NCI-H2081 treated with DMSO at 0.1 percent for 48 hours (cell line): ENCODE results near the gene CASKIN1.
"Not testable (repeated sequence)": the region's sequence is repeated elsewhere in the genome, so short reads cannot be mapped to it uniquely, and the experiment has no call there.

Experiments
- DNase-seq: peaks from one replicate; lab custom pipeline; 2025; lab: John Stamatoyannopoulos, UW

The CASKIN1 gene

DNA sequence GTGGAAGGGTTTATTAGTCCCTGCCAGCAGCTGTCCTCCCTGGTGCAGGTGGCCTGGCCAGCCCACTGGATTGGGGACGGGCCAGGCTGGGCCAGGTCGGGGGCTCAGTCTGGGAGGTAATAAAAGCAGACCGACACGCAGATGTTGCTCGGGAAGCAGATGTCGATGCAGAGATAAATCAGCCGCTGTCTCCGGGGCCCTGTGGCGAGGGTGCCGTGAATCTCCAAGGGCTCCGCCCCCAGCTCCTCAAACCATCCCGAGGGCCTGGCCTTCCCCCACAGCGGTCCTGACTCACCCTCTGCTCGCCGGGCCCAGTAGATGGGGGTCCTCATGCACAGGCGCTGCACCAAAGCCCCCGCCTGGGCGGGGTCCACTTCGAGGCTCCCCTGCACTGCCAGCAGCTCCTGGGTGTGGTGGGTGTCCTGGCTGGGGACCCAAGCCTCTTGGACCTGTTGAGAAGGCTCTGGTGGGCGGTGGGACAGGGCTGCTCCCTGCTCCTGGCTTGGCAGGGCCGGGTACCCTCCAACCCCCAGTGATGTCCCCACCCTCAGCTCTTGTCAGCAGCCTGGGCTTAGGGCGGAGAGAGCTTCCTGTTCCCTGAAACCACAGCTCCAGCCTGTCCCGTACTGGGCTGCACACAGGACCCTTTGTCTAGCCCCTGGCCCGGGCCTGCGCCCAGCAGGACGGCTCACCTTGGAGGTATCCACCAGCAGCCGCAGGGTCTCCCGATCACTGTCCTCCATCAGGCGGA is 13.0 kb upstream of the CASKIN1 start:
- DNase-seq: no peak

DNA sequence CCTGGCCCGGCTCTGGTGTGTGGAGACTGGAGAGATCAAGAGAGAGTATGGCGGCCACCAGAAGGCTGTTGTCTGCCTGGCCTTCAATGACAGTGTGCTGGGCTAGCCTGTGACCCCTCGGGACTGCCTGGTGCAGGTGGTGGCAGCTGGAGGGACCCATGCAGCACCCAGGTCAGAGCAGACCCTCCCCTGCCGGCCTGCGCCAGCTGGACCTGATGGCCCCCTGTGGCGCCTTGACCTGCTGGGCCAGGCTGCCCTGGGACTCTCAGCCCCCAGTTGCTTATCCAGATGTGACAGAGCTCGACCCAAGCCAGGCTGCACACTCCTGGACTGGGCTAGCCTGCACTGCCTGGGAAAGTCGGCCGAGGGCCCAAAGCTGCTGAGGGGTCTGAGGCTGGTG is 12.4 kb upstream of the CASKIN1 start:
- no peak for DNase-seq

DNA sequence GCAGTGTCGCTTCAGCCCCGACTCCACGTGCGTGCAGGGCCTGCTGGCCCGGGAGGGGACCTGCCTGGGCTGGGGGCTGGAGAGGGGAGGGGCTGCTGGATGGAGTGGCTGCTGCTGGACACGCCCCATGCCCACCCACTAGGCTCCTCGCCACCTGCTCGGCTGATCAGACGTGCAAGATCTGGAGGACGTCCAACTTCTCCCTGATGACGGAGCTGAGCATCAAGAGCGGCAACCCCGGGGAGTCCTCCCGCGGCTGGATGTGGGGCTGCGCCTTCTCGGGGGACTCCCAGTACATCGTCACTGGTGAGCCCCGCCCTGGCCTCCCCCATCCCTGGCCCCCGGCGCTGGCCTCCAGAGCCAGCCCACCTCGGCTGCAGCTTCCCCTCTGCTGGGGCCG is 11.9 kb upstream of the CASKIN1 start:
- no peak for DNase-seq

DNA sequence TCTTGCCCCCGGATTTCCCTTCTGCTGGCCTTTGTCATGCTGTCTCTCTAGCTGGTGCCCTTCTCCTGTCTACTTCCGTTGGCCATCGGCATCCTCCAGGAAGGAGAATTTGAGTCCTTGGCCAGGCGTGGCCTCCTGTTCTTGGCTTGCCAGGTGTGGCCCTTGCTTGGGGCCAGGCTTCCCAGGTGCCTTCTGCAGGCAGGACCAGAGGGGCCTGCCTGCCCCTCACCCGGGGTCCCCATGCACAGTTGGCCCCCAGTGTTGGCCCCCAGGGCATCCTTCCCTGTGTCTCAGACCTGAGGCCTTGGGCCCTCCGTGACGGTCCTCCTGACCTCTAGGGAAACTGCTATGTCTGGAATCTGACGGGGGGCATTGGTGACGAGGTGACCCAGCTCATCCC is 11.5 kb upstream of the CASKIN1 start:
- DNase-seq: no peak

DNA sequence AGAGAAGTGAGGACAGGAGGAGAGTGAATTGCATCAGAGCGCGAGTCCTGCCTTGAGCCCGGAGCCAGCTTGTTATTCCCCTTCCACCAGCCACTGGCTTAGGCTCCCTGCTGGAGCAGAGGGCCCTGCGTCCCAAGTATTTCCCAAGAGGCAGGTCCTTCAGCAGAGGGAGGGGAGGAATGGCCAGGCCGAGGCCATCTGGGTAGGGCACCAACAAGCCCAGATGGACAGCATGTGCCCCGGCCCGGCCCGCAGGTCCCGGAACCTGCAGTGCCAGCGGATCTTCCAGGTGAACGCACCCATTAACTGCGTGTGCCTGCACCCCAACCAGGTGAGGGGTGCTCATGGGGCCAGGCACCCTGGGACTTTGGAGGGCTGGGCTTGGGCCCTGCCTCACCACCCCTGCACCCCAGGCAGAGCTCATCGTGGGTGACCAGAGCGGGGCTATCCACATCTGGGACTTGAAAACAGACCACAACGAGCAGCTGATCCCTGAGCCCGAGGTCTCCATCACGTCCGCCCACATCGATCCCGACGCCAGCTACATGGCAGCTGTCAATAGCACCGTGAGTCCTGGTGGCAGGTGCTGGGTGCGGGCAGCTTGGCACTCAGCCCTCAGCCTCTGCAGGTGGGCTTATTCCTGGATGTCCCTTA is 10.5 kb upstream of the CASKIN1 start:
- no peak for DNase-seq

DNA sequence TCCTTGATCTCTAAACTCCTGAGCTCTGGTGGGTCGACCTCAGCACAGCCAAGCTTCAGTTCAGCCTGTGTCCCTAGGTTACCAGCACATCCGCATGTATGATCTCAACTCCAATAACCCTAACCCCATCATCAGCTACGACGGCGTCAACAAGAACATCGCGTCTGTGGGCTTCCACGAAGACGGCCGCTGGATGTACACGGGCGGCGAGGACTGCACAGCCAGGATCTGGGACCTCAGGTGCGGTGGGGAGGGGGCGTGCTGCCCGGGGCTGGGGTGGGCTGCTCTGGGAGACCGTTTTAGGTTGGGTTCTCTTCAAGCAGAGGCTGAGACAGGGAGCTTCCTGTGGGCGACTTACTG is 10.0 kb upstream of the CASKIN1 start:
- no peak for DNase-seq

DNA sequence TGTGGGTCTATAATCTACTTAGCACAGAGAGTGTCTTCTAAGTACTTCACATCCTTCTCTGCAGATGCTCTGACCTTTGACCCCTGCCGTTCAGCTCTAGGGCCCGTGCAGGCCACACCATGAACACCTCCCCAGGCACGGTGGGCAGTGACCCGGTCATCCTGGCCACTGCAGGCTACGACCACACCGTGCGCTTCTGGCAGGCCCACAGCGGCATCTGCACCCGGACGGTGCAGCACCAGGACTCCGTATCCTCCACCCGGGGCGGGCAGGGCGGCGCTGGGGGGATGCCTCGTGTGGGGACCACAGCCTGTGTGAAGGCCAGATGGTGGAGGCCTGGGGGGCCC is 9.5 kb upstream of the CASKIN1 start:
- no peak for DNase-seq

DNA sequence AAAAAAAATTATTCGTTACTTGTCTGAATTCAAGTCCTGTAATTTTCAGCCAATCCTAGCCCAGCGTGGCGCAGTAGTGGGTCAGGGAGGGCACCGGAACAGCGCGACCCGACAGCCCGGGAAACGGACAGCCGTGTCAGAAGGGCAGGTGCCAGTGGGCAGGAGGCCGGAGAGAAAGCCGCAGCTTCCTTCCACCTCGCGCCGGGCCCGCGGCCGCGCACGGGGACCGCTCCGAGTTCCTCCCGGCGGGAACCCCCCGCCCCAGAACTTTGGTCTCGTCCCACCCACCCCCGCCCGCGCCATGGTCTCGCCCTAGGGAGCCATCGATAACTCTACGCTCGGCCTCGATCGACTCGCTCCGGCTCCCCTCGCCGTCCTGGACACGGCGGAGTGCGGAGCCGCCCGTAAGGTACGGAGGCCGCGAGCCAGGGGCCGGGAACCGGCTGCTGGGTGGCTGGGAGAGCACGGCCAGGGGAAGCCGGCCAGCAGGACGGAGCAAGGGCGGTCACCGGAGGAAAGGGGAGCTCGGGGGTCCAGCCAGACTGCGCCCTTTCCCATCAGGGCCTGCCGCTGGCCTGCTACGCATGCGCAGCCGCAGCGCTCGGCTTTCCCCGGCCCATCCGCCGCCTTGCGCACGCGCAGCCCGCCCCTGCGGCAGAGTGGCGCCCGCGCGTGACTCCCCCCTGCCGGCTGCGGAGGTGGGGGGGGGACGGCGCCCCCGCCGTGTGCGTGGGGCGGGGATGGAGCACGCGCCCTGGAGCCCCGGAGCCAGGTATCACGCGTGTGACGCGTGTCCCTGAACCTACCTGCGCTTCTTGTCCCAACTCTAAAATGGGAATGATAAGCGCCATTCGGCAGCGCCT is 8.9 kb upstream of the CASKIN1 start, which contains the start of gene MLST8:
MLST8 (plus strand) TSS at position 351 of the 863 bp plus-strand sequence. CDS start 632 bp downstream, outside the sequence.
- peak; percentile 44 for DNase-seq

DNA sequence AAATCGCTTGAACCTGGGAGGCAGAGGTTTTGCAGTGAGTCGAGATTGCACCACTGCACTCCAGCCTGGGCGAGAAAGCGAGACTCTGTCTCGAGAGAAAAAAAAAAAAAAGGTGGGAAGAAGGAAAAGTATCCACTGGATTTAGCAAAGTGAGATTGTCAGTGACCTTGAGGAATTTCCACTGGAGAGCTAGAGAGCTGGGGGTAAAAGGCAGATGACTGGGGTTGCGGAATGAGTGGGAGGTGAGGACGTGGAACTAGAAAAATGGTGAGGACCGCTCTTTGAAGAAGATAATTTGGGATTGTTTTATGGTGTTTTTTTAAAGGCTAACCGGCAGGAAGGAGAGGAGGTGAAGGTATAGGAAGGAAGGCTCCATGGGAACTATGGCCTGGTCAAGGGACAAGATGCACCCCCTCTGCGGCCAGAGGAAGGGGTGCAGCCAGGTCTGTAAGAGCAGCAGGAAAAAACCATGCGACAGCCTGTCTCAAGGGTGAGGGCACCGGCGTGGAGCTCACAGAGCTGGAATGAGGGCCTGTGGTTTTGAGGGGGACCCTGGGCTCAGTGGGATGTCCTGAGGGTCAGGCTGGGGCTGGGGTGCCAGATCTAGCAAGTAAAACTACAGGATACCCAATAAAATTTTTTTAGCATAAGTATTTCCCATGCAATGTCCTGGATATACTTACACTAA is 8.2 kb upstream of the CASKIN1 start:
- no peak for DNase-seq

DNA sequence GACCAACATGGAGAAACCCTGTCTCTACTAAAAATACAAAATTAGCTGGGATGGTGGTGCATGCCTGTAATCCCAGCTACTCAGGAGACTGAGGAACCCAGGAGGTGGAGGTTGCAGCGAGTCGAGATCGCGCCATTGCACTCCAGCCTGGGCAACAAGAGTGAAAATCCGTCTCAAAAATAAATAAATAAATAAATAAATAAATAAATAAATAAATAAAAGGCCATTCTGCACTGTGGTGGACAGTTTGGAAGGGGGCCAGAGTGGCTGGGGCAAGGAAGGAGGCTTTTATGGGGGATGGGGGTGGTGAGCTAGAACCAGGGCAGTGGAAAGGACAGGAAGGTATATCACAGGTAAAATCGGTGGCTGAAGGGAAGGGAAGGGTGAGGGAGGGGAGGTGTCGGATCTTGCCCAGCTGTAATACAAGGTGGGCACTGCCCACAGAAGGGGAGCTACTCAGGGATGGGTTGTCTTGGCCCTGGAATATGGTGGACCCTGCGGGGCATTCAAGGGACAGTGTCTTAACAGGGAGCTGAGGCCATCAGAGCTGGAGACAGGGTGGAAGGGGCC is 6.8 kb upstream of the CASKIN1 start:
- DNase-seq: not testable (repeated sequence)

DNA sequence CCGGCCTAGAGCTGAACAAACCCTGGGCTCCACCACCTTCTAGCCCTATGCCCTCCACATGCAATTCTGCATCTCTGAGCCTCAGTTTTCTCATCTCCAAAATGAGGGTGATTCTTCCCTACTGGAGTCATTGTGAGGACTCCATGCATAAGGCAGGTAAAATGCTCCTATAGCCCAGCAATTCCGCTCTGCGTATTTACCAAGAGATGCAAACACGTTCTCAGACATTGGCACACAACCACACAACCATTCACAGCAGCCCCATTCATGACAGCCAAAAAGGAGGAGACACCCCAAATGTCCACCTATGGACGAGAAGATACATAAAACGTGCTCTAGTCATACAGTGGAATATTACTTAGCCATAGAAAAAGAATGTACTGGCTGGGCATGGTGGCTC is 3.9 kb upstream of the CASKIN1 start:
- DNase-seq: no peak

DNA sequence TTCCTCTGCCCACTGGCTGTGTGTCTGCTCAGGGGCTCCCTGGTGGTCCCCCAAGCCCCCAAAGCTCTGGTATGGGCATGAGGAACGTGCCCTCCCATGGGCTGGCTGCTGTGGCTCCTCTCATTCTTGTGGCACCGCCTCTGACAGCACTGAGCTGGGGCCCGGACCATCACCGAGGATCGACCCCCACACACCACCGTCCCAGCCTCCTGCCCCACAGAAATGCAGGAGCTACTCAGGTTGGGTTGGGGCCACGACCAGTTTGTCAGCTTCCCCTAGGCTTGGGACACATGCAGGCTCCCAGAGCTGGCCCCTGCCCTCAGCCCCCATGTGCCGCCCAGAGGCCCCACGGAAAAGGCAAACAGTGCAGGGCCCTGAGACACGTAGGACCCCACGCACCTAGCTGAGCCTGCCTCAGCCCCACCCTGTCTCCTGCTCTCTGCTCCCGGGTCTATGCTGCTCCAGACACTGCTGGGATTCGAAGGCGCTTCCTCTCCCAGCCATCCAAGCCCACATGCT is 3.3 kb upstream of the CASKIN1 start:
- no peak for DNase-seq

DNA sequence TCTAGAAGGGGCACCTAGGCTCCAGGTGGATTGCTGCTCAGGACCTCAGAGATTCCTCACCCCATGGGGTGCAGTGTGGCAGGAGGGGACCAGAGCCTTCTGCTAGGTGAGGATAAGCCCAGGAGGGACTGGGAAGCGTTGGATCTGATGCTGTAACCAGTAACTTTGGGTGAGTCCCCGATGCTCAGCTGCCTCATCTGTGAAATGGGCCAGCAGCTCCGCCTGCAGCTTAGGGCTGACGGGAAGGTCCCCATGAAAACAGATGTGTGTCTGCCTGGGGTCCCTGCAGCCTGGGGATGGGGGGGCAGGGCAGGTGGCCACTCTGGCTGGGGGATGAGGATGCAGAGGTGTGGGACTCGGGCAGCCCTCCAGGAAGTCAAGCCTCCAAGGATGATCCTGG is 2.7 kb upstream of the CASKIN1 start:
- DNase-seq: no peak

DNA sequence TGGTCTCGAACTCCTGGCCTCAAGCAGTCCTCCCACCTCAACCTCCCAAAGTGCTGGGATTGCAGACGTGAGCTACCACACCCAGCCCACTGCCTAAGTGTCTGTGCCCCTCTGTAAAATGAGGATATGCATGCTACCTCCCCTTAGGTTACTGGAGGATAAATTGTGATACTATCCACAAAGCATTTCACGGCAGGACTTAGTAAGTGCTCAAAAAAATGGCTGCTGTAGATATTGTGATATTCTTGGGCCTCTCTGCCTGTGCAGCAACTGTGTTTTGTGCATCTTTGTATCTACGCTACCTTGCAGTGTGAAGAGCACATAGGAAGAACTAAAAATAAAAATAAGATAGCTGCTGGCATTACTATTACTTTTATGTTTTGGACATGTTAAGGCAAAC is 1.9 kb upstream of the CASKIN1 start:
- DNase-seq: no peak

DNA sequence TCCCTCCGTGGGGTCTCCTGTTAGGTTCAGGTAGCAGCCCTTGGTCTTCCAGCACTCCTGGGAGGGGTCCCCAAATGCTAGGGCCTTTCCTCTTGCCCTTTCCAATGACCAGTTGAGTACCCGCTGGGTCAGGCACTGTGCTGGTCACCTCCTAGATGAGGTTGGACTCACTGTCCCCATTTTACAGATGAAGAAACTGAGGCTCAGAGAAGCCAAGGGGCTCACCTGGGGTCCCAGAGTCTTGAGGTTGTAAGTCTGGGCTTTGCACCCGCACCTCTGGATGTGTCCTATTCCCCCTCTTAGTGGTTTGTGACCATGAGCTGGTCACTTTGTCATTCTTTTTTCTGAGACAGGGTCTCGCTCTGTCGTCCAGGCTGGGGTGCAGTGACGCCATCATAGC is 1.4 kb upstream of the CASKIN1 start:
- no peak for DNase-seq

DNA sequence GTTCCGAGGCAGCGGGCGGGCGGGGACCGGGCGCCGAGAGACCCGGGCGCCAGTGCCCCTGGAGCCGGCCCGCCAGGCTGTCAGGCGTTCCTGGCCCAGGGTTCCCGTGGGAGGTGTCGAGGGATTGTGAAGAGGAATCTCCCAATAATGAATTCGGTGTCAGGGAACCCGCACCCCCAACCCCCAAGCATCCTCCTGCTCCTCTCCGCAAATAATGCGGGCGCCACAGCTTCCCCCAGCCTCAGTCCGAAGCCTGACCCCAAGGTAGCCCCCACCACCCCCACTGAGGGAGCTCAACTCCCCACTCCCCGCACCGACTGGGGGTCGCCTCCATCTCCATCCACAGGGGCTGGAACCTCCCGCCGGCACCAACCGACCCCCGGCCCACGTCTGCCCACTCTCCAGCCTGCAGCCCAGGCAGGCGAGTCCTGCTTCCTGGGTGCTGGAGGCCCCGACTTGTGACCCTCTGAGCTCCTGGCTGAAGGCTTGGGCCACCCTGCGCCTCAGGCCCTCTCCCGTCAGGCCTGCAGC is 641 bp upstream of the CASKIN1 start:
- no peak for DNase-seq

DNA sequence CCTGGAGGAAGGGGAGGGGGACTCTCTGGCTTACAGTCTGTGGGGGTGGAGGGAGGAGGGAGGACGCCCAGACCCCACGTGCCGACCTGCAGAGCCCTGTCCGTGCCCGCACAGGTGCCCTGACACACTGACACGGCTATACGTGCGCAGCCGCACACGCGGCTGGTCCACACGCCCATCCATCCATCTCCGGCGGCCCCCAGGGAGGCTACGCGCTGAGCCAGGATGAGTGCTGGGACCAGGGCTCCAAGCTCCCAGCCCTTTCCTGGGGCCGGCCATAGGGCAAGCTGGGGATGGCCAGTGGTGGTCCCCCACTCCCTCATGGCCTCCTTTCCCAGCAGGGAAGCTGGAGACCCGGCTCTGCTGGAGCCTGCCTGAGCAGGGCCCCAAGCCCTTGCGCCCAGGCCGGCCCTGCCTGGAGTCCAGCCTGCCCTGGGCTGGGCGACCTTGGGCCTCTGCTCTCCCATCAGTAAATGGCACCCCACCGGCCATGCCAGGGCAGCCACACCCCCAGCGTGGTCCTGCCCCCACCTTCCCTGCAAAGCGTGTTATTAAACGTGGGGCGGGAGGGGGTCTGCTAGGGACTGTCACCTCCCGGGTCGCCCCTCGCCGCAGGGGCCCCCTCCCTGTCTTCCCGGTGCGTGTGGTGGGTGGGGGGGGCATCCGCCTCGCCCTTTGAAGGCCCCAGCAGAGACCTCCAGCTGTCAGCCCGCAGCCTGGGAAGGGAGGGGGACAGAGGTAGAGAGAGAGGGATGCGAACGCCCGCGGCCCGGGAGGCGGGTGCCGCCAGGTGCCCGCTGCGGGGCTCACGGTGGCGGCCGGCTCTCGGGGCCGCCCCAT is 863 bp downstream of the CASKIN1 start:
- no peak for DNase-seq

DNA sequence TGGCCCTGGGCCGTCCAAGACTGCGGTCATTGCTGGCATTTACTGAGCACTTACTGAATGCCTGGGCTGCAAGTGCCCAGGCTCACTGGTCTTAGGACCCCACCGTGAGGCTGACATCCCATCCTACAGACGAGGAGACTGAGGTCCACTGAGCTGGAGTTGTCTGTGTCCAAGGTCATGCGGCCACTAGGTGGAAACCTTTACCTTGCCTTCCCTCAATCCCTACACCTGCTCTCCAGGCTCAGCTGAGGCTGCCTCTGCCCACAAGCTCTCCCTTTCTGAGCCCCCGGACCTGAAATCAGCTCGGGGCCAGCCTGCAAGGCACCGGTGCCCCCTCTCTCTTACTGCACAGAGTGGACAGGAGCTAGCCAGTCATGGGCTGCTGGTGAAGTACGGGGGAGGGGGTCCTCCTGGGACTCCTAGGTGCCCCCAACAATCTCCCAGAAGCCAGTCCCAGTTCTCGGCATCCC is 1.5 kb downstream of the CASKIN1 start:
- DNase-seq: no peak

DNA sequence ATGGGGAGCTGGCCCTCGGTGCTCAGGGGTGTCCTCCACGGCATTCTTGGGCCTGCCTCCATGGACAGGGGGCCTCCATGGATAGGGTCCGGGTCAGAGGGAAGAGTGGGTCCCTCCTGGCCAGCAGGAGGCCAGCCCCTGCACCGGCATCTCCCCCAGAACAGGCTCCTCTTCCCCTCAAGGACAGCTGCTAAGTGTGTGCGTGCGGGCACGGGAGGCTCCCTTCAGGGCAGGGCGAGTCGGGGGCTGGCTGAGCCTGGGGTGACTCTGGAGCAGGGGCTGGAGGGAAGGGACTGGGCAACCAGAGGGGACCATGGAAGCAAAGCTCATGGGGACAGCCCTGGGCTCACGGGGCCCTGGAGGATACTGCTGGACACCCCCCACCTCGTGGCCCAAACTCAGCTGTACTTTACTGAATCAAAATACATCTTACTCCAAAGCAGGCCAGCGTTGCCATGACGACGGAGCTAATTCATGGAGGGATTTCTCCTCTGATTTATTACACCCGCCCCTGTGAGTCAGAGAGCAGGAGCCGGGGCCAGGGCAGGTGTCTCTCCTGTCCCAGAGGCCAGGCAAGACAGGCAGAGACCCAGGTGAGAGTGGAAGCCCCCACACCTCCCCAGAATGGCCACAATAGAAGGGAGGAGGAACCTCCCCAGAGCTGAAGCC is 2.1 kb downstream of the CASKIN1 start:
- DNase-seq: no peak

DNA sequence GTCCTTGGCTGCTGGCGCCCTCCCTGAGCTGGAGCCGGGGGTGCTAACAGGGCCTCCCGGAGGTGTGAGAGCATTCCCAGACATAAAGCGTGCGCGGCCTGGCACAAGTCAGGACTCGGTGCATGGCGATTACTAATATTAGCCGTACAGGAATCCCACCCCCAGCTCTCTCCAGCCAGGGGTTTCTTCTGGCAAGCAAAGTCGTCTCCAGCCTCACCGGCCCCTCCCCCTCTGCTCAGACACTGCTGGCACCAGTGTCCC is 5.0 kb downstream of the CASKIN1 start:
- no peak for DNase-seq
